Stimulated activated naive CD4-positive, alpha-beta T cell (primary cell): Measurements from ENCODE around the gene WDR20.
A peak's percentile ranks its signal among the peaks of the same experiment; 100 is the strongest.

Source experiments
- DNase-seq, 6 experiments: peaks; one replicate each; lab custom pipeline; 2025; lab: John Stamatoyannopoulos, UW

Gene WDR20

GRCh38 chr14:102219316-102219715 lies 79.6 kb downstream of the WDR20 start:
- DNase-seq, result no peak

- no peak for DNase-seq
These were observed 80.3 kb downstream of the WDR20 start for GRCh38 chr14:102220031-102220430.

GRCh38 chr14:102221026-102221425 lies 81.3 kb downstream of the WDR20 start:
- no peak for DNase-seq

- DNase-seq, result no peak
These were observed 82.4 kb downstream of the WDR20 start for GRCh38 chr14:102222009-102222575.

- no peak for DNase-seq
These were observed 83.1 kb downstream of the WDR20 start for GRCh38 chr14:102222751-102223150.

GRCh38 chr14:102223682-102224081 lies 84.0 kb downstream of the WDR20 start:
- DNase-seq, result no peak

GRCh38 chr14:102225386-102225785 lies 85.7 kb downstream of the WDR20 start:
- DNase-seq, result no peak

GRCh38 chr14:102225936-102226335 lies 86.2 kb downstream of the WDR20 start:
- no peak for DNase-seq

- DNase-seq, result no peak
These were observed 86.8 kb downstream of the WDR20 start for GRCh38 chr14:102226356-102227125.

GRCh38 chr14:102227184-102227964 lies 87.7 kb downstream of the WDR20 start:
- no peak for DNase-seq

GRCh38 chr14:102229071-102229738 lies 89.5 kb downstream of the WDR20 start:
- no peak for DNase-seq

- DNase-seq, result no peak
These were observed 90.0 kb downstream of the WDR20 start for GRCh38 chr14:102229739-102230092.

GRCh38 chr14:102230481-102231210 lies 90.9 kb downstream of the WDR20 start:
- no peak for DNase-seq

GRCh38 chr14:102231476-102232347 lies 92.0 kb downstream of the WDR20 start:
- DNase-seq, result no peak

GRCh38 chr14:102232348-102232625 lies 92.6 kb downstream of the WDR20 start:
- no peak for DNase-seq

GRCh38 chr14:102233081-102233480 lies 93.4 kb downstream of the WDR20 start:
- no peak for DNase-seq

GRCh38 chr14:102234331-102235264 lies 94.9 kb downstream of the WDR20 start:
- no peak for DNase-seq

GRCh38 chr14:102235275-102235897 lies 95.7 kb downstream of the WDR20 start:
- DNase-seq, result peak; percentile 36 to 67 (median 56)

- no peak for DNase-seq
These were observed 96.3 kb downstream of the WDR20 start for GRCh38 chr14:102236026-102236425.
